Keratinocyte (primary cell): ENCODE measurements around the gene MSL3B.

Experiments
- EZH2 ChIP-seq: IDR thresholded peaks from one replicate; pipeline ENCODE4 v1.6.1; 2012; ENCODE audit warnings: inconsistent platforms, mild to moderate bottlenecking, low read length, moderate library complexity
- TF ChIP-seq, protein P1 (sequence below), 3 experiments: IDR thresholded peaks in 1 of 3; conservative IDR thresholded peaks in 1 of 3; optimal IDR thresholded peaks in 1 of 3; 2 replicates in 2 of 3; 3 replicates in 1 of 3; pipeline versions ENCODE3 to v1.5.1; 2011; ENCODE audit warnings: low read length in 3 of 3, mild to moderate bottlenecking in 3 of 3, moderate library complexity in 2 of 3, control low read depth in 1 of 3, inconsistent platforms in 1 of 3; ENCODE audit not compliant: insufficient read depth in 2 of 3; ENCODE audit errors: extremely low read depth in 1 of 3

- TF ChIP-seq, protein P1, sequence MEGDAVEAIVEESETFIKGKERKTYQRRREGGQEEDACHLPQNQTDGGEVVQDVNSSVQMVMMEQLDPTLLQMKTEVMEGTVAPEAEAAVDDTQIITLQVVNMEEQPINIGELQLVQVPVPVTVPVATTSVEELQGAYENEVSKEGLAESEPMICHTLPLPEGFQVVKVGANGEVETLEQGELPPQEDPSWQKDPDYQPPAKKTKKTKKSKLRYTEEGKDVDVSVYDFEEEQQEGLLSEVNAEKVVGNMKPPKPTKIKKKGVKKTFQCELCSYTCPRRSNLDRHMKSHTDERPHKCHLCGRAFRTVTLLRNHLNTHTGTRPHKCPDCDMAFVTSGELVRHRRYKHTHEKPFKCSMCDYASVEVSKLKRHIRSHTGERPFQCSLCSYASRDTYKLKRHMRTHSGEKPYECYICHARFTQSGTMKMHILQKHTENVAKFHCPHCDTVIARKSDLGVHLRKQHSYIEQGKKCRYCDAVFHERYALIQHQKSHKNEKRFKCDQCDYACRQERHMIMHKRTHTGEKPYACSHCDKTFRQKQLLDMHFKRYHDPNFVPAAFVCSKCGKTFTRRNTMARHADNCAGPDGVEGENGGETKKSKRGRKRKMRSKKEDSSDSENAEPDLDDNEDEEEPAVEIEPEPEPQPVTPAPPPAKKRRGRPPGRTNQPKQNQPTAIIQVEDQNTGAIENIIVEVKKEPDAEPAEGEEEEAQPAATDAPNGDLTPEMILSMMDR (optimal IDR thresholded peaks at IDR 0.05 in 1 of 3, IDR thresholded peaks at IDR 0.05 in 1 of 3, conservative IDR thresholded peaks at IDR 0.05 in 1 of 3; ENCODE audit: extremely low read depth in 1 of 3, insufficient read depth in 2 of 3, low read length in 3 of 3) = no peak
- TF ChIP-seq EZH2 = no peak
Measured at GRCh38 chr2:233849607-233850271, 18.4 kb downstream of the MSL3B start.
